ENCODE data around the gene DMRTC2.
A peak's percentile ranks its signal among the peaks of the same experiment; 100 is the strongest.

The DMRTC2 gene

DNA sequence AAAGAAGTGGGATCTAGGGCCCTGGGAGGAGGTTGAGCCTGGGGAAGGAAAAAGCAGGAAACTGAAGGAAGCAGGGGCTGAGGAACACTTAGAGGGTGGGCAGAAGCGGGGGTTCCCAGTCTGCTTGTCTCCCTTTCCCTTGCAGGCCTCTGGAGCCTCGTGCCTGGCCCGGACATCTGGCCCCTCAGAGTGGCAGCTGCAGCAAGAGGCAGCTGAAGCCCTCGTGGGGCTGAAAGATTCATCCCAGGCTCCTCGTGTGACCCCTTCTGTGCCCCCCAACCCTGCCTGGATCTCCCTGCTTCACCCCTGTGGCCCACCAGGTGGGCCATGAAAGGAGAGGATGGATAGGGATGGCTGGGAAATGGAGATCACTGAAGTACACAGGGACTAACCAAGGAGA lies 5.5 kb downstream of the DMRTC2 start:
- no peaks in the 10 kb centered on the region for H3K36me3 Mint-ChIP-seq (ENCODE audit: insufficient read depth)
- ATAC-seq (replicated peaks; ENCODE audit: extremely low read depth, poor library complexity, severe bottlenecking) (no peak), DNase-seq (ENCODE audit: low spot score in 2 of 2) (no peak)
- no peak overlapping the region for H3K4me3 Mint-ChIP-seq
- H3K4me1 Mint-ChIP-seq: no peaks in the 10 kb centered on the region
- no peak overlapping the region for H3K27ac Mint-ChIP-seq (ENCODE audit: low read depth)
- peaks cover 30% of the 10 kb centered on the region for H3K27me3 Mint-ChIP-seq
- H3K9me3 Mint-ChIP-seq: no peaks in the 10 kb centered on the region

- ATAC-seq (replicated peaks; ENCODE audit: extremely low read depth, poor library complexity, severe bottlenecking) (no peak), DNase-seq (ENCODE audit: low spot score in 2 of 2) (no peak)
- Mint-ChIP-seq H3K9me3 (no peaks in the 10 kb centered on the region), H3K4me1 (no peaks in the 10 kb centered on the region), H3K4me3 (no peak overlapping the region), H3K27me3 (peaks cover 25% of the 10 kb centered on the region), H3K36me3 (ENCODE audit: insufficient read depth) (peaks cover 1% of the 10 kb centered on the region), H3K27ac (ENCODE audit: low read depth) (no peak overlapping the region)
Measured at GRCh38 chr19:41851456-41851855, 6.6 kb downstream of the DMRTC2 start.

- no peak for ATAC-seq (replicated peaks; ENCODE audit: extremely low read depth, poor library complexity, severe bottlenecking)
- Mint-ChIP-seq H3K27ac (ENCODE audit: low read depth) (no peak overlapping the region), H3K4me3 (no peak overlapping the region), H3K27me3 (peaks cover 25% of the 10 kb centered on the region), H3K9me3 (no peaks in the 10 kb centered on the region), H3K36me3 (ENCODE audit: insufficient read depth) (peaks cover 3% of the 10 kb centered on the region), H3K4me1 (no peaks in the 10 kb centered on the region)
- DNase-seq (ENCODE audit: low spot score in 2 of 2): no peak
Measured at GRCh38 chr19:41853344-41853743, 8.5 kb downstream of the DMRTC2 start.

GRCh38 chr19:41853768-41854167 lies 8.9 kb downstream of the DMRTC2 start:
- H3K4me1 Mint-ChIP-seq: no peaks in the 10 kb centered on the region
- no peak overlapping the region for H3K27ac Mint-ChIP-seq (ENCODE audit: low read depth)
- H3K36me3 Mint-ChIP-seq (ENCODE audit: insufficient read depth): peaks cover 3% of the 10 kb centered on the region
- DNase-seq (ENCODE audit: low spot score in 2 of 2) (no peak), ATAC-seq (replicated peaks; ENCODE audit: extremely low read depth, poor library complexity, severe bottlenecking) (no peak)
- peaks cover 25% of the 10 kb centered on the region for H3K27me3 Mint-ChIP-seq
- H3K4me3 Mint-ChIP-seq: no peak overlapping the region
- H3K9me3 Mint-ChIP-seq: no peaks in the 10 kb centered on the region

DNA sequence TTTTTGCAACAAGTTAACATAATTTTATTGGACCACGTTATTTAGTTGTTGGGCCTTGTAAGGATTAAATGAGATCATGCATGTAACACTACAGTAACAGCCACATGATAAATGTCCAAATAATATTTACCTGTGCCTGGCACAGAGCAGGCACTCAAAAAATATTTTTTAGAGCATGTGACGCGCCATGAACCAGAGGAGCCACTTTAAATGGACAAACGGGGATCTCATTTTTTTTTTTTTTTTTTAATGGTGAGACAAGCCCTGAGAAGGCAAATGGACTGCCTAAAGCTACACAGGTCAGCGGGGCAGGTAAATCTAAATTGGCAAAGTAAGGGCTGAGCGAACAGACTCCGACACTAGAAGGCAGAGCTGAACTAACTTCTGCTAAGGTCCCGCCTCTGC lies 14.4 kb downstream of the DMRTC2 start:
- peaks cover 38% of the 10 kb centered on the region for H3K4me1 Mint-ChIP-seq
- peak overlapping the region; percentile 81 for H3K4me3 Mint-ChIP-seq
- H3K27me3 Mint-ChIP-seq: peaks cover 7% of the 10 kb centered on the region
- H3K9me3 Mint-ChIP-seq: no peaks in the 10 kb centered on the region
- H3K36me3 Mint-ChIP-seq (ENCODE audit: insufficient read depth): peaks cover 39% of the 10 kb centered on the region
- peak overlapping the region; percentile 90 for H3K27ac Mint-ChIP-seq (ENCODE audit: low read depth)
- DNase-seq (ENCODE audit: low spot score in 2 of 2) (no peak), ATAC-seq (replicated peaks; ENCODE audit: extremely low read depth, poor library complexity, severe bottlenecking) (no peak)

DNA sequence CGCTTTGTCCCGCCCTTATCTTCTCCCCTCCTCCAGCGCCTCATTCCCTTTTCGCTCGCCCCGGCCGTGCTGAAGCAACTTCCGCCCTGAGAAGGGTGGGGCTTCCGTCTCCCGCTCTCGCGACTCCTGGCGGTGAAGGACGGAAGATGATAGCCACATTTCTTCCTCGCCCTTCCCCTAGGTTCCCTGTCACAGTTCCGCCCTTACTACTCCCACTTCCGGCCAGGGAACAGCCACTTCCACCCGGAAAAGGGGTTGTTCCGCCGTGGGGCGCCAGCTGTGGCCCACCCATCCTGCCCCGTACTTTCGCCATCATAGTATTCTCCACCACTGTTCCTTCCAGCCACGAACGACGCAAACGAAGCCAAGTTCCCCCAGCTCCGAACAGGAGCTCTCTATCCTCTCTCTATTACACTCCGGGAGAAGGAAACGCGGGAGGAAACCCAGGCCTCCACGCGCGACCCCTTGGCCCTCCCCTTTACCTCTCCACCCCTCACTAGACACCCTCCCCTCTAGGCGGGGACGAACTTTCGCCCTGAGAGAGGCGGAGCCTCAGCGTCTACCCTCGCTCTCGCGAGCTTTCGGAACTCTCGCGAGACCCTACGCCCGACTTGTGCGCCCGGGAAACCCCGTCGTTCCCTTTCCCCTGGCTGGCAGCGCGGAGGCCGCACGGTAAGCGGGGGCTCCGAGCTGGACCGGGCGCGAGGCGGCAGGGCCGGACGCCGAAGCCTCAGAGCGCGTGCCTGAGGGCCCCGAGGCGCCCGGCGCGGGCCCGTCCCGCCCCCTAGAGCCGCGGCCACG lies 15.0 kb downstream of the DMRTC2 start, which contains the start of gene RPS19:
RPS19 (plus strand) TSS at position 638 of the 801 bp plus-strand sequence. CDS start 520 bp downstream, outside the sequence.
- DNase-seq (ENCODE audit: low spot score in 2 of 2) (peak; percentile 98 to 99), ATAC-seq (replicated peaks; ENCODE audit: extremely low read depth, poor library complexity, severe bottlenecking) (peak; percentile 84)
- peaks cover 45% of the 10 kb centered on the region for H3K36me3 Mint-ChIP-seq (ENCODE audit: insufficient read depth)
- no peaks in the 10 kb centered on the region for H3K9me3 Mint-ChIP-seq
- peak within 1 kb of the TSS; percentile 90 for H3K27ac Mint-ChIP-seq (ENCODE audit: low read depth)
- peak within 1 kb of the TSS; percentile 81 for H3K4me3 Mint-ChIP-seq
- peaks cover 4% of the 10 kb centered on the region for H3K27me3 Mint-ChIP-seq
- peaks cover 42% of the 10 kb centered on the region for H3K4me1 Mint-ChIP-seq

- Mint-ChIP-seq H3K4me3 (peak overlapping the region; percentile 81), H3K9me3 (no peaks in the 10 kb centered on the region), H3K27me3 (no peaks in the 10 kb centered on the region), H3K27ac (ENCODE audit: low read depth) (peak overlapping the region; percentile 90), H3K4me1 (peaks cover 42% of the 10 kb centered on the region), H3K36me3 (ENCODE audit: insufficient read depth) (peaks cover 49% of the 10 kb centered on the region)
- ATAC-seq (replicated peaks; ENCODE audit: extremely low read depth, poor library complexity, severe bottlenecking) (no peak), DNase-seq (ENCODE audit: low spot score in 2 of 2) (peak in 1 of 2 donors; percentile 25)
Measured at GRCh38 chr19:41860419-41861115, 15.7 kb downstream of the DMRTC2 start.

DNA sequence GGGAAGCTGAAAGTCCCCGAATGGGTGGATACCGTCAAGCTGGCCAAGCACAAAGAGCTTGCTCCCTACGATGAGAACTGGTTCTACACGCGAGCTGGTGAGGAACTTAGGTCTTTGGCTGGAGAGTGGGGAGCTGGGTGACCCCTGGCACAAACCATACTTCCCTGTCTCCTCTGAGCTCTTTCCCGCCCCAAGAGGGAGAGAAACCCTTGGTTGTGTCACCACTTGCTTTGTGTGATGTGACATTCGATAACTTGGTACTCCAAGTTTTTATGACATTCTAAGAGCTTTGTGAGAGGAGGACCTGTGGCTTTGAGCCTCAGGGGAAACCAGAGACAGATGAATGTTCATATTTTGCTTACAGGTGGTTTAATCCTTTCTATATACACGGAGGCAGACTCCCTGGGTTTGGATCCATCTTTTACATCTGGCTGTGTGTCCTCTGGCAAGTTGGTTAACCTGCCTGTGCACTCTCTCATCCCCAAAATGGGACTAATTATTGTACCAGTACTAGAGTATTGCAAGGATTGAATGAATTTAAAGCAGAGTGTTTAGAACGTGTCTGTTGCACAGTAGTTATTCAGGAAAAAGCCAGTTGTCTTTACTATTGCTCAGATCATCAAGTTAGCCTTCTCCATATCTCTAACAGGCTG lies 16.4 kb downstream of the DMRTC2 start:
- Mint-ChIP-seq H3K4me3 (peak overlapping the region; percentile 81), H3K4me1 (peaks cover 45% of the 10 kb centered on the region), H3K27me3 (no peaks in the 10 kb centered on the region), H3K9me3 (no peaks in the 10 kb centered on the region), H3K36me3 (ENCODE audit: insufficient read depth) (peaks cover 54% of the 10 kb centered on the region), H3K27ac (ENCODE audit: low read depth) (peak overlapping the region; percentile 90)
- no peak for DNase-seq (ENCODE audit: low spot score in 2 of 2)
- ATAC-seq (replicated peaks; ENCODE audit: extremely low read depth, poor library complexity, severe bottlenecking): no peak

DNA sequence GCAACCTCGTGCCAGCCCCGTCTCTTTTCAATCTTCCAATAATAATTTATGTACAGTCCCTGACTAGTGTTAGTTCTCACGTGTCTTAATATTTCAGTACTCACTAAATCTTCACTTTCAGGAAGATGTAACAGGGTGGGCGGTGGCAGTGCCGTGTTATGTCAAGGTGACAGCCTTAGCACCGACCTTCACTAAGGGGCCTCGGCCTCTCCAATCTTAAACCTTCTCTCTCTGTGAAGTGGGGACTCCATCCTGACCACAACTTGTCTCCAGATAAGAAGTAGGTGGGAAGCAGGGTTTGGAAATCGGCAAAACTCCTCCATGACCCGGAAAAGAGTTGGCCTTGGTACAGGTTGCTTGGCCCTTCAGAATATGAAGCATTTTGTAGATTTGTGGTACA lies 17.0 kb downstream of the DMRTC2 start:
- peaks cover 48% of the 10 kb centered on the region for H3K4me1 Mint-ChIP-seq
- no peaks in the 10 kb centered on the region for H3K9me3 Mint-ChIP-seq
- peaks cover 57% of the 10 kb centered on the region for H3K36me3 Mint-ChIP-seq (ENCODE audit: insufficient read depth)
- H3K27me3 Mint-ChIP-seq: no peaks in the 10 kb centered on the region
- H3K27ac Mint-ChIP-seq (ENCODE audit: low read depth): peak overlapping the region; percentile 90
- DNase-seq (ENCODE audit: low spot score in 2 of 2) (no peak), ATAC-seq (replicated peaks; ENCODE audit: extremely low read depth, poor library complexity, severe bottlenecking) (no peak)
- H3K4me3 Mint-ChIP-seq: peak overlapping the region; percentile 81

DNA sequence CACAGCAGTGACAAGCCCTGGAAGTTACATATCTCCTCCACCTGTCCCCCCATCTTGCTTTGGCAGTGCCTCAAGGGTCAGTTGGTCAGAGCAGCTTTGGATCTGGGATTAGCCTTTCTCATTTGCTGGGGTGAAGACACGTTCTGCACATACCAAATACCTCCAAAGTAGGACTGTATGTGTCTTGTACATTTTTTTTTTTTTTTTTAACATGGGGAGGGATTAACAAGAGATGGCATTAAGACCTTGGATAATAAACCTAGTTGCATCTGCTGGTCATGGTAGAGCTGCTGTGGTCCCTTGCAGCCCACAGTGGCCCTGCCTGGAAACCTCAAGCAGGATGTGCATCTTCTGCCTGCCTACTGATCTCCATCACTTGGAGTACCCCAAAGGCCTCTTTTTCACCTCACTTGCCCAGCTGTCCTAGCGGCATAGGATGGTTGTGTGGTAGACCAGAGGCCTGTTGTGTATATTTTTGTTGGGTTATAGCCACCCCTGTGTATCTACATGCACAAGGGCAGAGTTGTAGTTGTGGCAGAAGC lies 17.7 kb downstream of the DMRTC2 start:
- Mint-ChIP-seq H3K4me1 (peaks cover 48% of the 10 kb centered on the region), H3K9me3 (no peaks in the 10 kb centered on the region), H3K27ac (ENCODE audit: low read depth) (peak overlapping the region; percentile 90), H3K4me3 (peak overlapping the region; percentile 81), H3K36me3 (ENCODE audit: insufficient read depth) (peaks cover 59% of the 10 kb centered on the region), H3K27me3 (no peaks in the 10 kb centered on the region)
- DNase-seq (ENCODE audit: low spot score in 2 of 2): no peak
- no peak for ATAC-seq (replicated peaks; ENCODE audit: extremely low read depth, poor library complexity, severe bottlenecking)

GRCh38 chr19:41863209-41863931 lies 18.5 kb downstream of the DMRTC2 start:
- H3K27ac Mint-ChIP-seq (ENCODE audit: low read depth): peak overlapping the region; percentile 92
- ATAC-seq (replicated peaks; ENCODE audit: extremely low read depth, poor library complexity, severe bottlenecking) (no peak), DNase-seq (ENCODE audit: low spot score in 2 of 2) (no peak)
- peak overlapping the region; percentile 81 for H3K4me3 Mint-ChIP-seq
- H3K27me3 Mint-ChIP-seq: no peaks in the 10 kb centered on the region
- H3K4me1 Mint-ChIP-seq: peaks cover 56% of the 10 kb centered on the region
- peaks cover 62% of the 10 kb centered on the region for H3K36me3 Mint-ChIP-seq (ENCODE audit: insufficient read depth)
- no peaks in the 10 kb centered on the region for H3K9me3 Mint-ChIP-seq

GRCh38 chr19:41864374-41864773 lies 19.5 kb downstream of the DMRTC2 start:
- no peak overlapping the region for H3K27ac Mint-ChIP-seq (ENCODE audit: low read depth)
- ATAC-seq (replicated peaks; ENCODE audit: extremely low read depth, poor library complexity, severe bottlenecking): no peak
- peaks cover 62% of the 10 kb centered on the region for H3K36me3 Mint-ChIP-seq (ENCODE audit: insufficient read depth)
- H3K4me1 Mint-ChIP-seq: peaks cover 64% of the 10 kb centered on the region
- no peak for DNase-seq (ENCODE audit: low spot score in 2 of 2)
- H3K4me3 Mint-ChIP-seq: peak overlapping the region; percentile 29
- no peaks in the 10 kb centered on the region for H3K27me3 Mint-ChIP-seq
- H3K9me3 Mint-ChIP-seq: no peaks in the 10 kb centered on the region

All from central memory CD8-positive, alpha-beta T cell (primary cell).